Esophagus muscularis mucosa (tissue), 3 donors: Measurements from ENCODE around the gene PCSK6.

ENCODE experiments used
- CTCF ChIP-seq, 3 experiments: fragments of 200-600 bp in 2 of 3; fragments of 450-650 bp in 1 of 3; sonication (generic) in 2 of 3; IDR thresholded peaks; one replicate each; pipeline ENCODE4 v1.5.1; 2017 to 2019; ENCODE audit warnings: antibody characterized with exemption in 3 of 3, mild to moderate bottlenecking in 2 of 3, moderate library complexity in 1 of 3
- POLR2A ChIP-seq: fragments of 450-650 bp; IDR thresholded peaks from one replicate; pipeline ENCODE4 v1.6.1; 2017; ENCODE audit warnings: antibody characterized with exemption, moderate library complexity, mild to moderate bottlenecking, low read depth

- no peak for TF ChIP-seq POLR2A
- no peak for TF ChIP-seq CTCF (IDR thresholded peaks at IDR 0.05)
Measured at GRCh38 chr15:101391431-101391830, 98.1 kb downstream of the PCSK6 start.
